ENCODE data around the gene FNDC10. TPM values are rescaled to one million over a fixed set of nuclear protein-coding genes. Genes with fewer than 3 reads are reported as not detected.

The FNDC10 gene
- total RNA-seq, 1 donor from 2014 or later: 7.4 TPM

DNA sequence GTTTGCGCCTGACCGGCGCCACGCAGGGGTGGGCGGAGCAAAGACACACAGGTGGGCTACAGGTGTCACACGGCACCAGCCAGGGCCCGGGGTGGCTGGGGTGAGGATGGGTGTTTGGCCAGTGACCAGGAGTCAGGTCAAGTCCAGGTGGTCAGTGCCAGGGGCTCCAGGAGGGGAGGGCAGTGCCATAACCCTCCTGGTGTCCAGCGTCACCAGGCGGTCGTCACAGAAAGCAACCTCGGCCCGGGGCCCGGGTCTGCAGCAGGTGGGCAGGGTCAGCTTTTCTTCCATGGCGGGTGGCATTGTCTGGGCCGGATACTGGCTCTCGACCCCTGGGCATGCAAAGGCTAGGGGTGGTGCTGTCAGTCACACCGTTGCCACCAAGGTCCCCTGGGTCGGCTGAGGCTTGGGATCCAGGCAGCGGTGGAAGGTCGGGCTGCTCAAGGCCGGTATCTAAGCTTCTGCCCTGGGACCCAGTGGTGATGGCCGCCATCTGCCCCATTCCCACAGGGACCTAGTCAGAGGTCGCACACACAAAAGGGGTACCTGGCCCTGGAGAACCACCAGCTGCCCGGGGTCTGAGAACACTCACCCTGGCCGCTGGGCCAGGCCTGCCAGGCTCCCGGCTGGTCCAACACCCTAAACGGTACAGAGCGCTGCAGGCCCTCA is 1.8 kb downstream of the FNDC10 start:
- H3K36me3 ChIP-seq (ENCODE audit: insufficient read depth, low read length): no peaks in the 10 kb centered on the region
- H3K27ac ChIP-seq (ENCODE audit: low read depth, low read length): no peak overlapping the region
- H3K79me2 ChIP-seq (ENCODE audit: insufficient read depth, low read length): no peaks in the 10 kb centered on the region
- TF ChIP-seq, protein P1, sequence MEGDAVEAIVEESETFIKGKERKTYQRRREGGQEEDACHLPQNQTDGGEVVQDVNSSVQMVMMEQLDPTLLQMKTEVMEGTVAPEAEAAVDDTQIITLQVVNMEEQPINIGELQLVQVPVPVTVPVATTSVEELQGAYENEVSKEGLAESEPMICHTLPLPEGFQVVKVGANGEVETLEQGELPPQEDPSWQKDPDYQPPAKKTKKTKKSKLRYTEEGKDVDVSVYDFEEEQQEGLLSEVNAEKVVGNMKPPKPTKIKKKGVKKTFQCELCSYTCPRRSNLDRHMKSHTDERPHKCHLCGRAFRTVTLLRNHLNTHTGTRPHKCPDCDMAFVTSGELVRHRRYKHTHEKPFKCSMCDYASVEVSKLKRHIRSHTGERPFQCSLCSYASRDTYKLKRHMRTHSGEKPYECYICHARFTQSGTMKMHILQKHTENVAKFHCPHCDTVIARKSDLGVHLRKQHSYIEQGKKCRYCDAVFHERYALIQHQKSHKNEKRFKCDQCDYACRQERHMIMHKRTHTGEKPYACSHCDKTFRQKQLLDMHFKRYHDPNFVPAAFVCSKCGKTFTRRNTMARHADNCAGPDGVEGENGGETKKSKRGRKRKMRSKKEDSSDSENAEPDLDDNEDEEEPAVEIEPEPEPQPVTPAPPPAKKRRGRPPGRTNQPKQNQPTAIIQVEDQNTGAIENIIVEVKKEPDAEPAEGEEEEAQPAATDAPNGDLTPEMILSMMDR (IDR thresholded peaks at IDR 0.05; ENCODE audit: insufficient read depth, low read depth, low read length): no peak
- TF ChIP-seq EZH2 (IDR thresholded peaks at IDR 0.05; ENCODE audit: insufficient read depth, low read length): no peak
- peaks cover 5% of the 10 kb centered on the region for H4K20me1 ChIP-seq (ENCODE audit: insufficient read depth, low read length)
- H2AFZ ChIP-seq (ENCODE audit: low read depth, low read length): no peak overlapping the region
- H3K4me3 ChIP-seq (ENCODE audit: insufficient read depth, low read depth, low read length): no peak overlapping the region
- peaks cover 14% of the 10 kb centered on the region for H3K27me3 Mint-ChIP-seq (ENCODE audit: low read depth, unreplicated experiment)
- H3K9ac ChIP-seq (ENCODE audit: low read length): no peak overlapping the region
- peak overlapping the region; percentile 45 for H3K4me3 Mint-ChIP-seq (ENCODE audit: unreplicated experiment)
- H3K27me3 ChIP-seq (ENCODE audit: insufficient read depth, low read length): peaks cover 13% of the 10 kb centered on the region
- H3K27ac Mint-ChIP-seq (ENCODE audit: unreplicated experiment): no peak overlapping the region
- FAIRE-seq (no peak), DNase-seq (ENCODE audit: low read depth) (no peak)
- no peaks in the 10 kb centered on the region for H3K36me3 Mint-ChIP-seq (ENCODE audit: low read depth, unreplicated experiment)
- peaks cover 10% of the 10 kb centered on the region for H3K4me1 ChIP-seq (ENCODE audit: insufficient read depth, low read length)
- no peaks in the 10 kb centered on the region for H3K9me3 ChIP-seq (ENCODE audit: insufficient read depth, low read depth, low read length)
- no peaks in the 10 kb centered on the region for H3K4me1 Mint-ChIP-seq (ENCODE audit: low read depth, unreplicated experiment)
- no peak overlapping the region for H3K4me2 ChIP-seq (ENCODE audit: low read length)
- no peaks in the 10 kb centered on the region for H3K9me3 Mint-ChIP-seq (ENCODE audit: unreplicated experiment)

DNA sequence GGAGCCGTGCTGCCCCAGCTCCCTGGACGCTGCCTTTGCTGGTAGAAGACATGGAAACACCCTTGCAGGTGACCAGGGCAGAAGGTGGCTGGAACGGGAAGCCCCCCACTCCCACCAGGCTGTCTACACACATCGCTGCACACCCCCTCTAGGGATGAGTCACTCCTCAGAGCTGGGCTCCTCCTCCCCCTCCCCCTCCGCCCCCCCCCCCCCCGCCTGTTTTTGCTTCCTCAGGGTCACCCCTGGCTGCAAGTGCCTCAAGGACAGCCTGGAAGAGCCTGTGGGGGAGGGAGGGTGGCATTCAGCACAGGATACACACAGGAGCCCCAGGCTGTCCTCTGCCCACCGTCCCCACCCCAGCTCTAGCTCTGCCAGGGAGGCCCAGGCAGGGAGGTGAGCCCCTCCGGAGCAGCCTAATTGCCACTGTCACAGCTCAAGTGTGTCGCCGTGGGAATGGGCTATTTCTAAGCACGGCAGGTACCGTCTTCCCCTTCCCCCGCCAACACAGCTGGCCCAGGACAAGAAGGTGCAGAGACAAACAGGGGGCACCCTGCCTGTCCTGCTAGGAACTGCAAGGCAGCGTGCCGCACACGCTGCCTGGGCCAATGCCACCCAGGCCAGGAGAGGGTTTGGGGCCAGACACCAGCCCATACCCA is 2.5 kb downstream of the FNDC10 start:
- no peaks in the 10 kb centered on the region for H3K36me3 ChIP-seq (ENCODE audit: insufficient read depth, low read length)
- Mint-ChIP-seq H3K4me3 (ENCODE audit: unreplicated experiment) (no peak overlapping the region), H3K27ac (ENCODE audit: unreplicated experiment) (no peak overlapping the region), H3K27me3 (ENCODE audit: low read depth, unreplicated experiment) (peaks cover 12% of the 10 kb centered on the region), H3K4me1 (ENCODE audit: low read depth, unreplicated experiment) (no peaks in the 10 kb centered on the region), H3K9me3 (ENCODE audit: unreplicated experiment) (no peaks in the 10 kb centered on the region), H3K36me3 (ENCODE audit: low read depth, unreplicated experiment) (no peaks in the 10 kb centered on the region)
- H3K4me2 ChIP-seq (ENCODE audit: low read length): peak overlapping the region; percentile 41
- no peak overlapping the region for H3K4me3 ChIP-seq (ENCODE audit: insufficient read depth, low read depth, low read length)
- no peak overlapping the region for H2AFZ ChIP-seq (ENCODE audit: low read depth, low read length)
- peaks cover 10% of the 10 kb centered on the region for H3K4me1 ChIP-seq (ENCODE audit: insufficient read depth, low read length)
- no peak for FAIRE-seq
- no peak overlapping the region for H3K9ac ChIP-seq (ENCODE audit: low read length)
- peaks cover 13% of the 10 kb centered on the region for H3K27me3 ChIP-seq (ENCODE audit: insufficient read depth, low read length)
- no peaks in the 10 kb centered on the region for H3K9me3 ChIP-seq (ENCODE audit: insufficient read depth, low read depth, low read length)
- H3K27ac ChIP-seq (ENCODE audit: low read depth, low read length): no peak overlapping the region
- H3K79me2 ChIP-seq (ENCODE audit: insufficient read depth, low read length): no peaks in the 10 kb centered on the region
- H4K20me1 ChIP-seq (ENCODE audit: insufficient read depth, low read length): peaks cover 5% of the 10 kb centered on the region
- no peak for DNase-seq (ENCODE audit: low read depth)
- TF ChIP-seq, protein P1 (IDR thresholded peaks at IDR 0.05; ENCODE audit: insufficient read depth, low read depth, low read length): no peak
- TF ChIP-seq EZH2 (IDR thresholded peaks at IDR 0.05; ENCODE audit: insufficient read depth, low read length): no peak
